ENCODE results near the gene POC1A.

DNA sequence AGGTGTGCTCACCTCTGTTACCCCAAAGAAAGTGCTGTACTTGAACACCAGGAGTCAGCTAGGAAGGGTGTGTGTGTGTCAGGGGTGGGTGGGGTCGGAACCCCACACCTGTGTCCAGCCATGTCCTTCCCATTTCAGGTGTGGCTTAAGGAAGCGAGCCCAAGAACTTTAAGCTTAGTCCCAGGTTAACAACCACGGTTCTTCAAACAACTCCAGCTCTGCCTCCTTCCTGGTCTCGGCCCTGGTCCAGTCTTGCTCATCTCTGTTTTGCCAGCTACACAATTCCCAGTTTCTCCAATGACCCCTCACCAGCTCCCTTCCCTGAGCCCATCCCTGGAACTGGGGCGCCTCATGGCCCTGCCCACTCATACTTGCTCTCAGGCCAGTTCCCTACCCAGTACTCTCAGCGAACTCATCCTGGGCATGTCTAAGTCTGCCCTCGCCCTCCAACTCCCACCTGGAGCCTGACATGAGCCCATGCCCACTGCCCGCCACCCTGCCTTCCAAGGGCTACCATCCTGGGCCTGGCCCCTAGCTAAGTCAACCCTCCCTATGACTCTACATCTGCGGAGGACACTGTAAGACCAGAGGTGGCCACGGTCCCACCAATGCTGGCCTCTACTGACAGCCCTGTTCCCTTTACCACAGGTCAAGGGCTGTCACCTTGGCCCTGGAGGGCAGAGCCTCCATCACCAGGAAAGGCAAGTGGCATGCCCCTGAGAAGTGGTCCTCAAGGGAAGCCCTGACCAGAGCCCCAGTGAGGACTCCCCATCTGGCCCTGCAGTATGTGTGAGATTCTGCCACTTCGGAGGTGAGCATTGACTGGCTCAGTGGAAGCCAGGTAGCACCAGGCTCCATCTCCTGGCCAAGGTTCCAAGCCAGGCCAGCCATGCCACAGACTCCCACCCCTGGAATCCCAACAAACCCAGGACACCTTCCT, 9.2 kb downstream of the POC1A start:
- TF ChIP-seq, protein P1, sequence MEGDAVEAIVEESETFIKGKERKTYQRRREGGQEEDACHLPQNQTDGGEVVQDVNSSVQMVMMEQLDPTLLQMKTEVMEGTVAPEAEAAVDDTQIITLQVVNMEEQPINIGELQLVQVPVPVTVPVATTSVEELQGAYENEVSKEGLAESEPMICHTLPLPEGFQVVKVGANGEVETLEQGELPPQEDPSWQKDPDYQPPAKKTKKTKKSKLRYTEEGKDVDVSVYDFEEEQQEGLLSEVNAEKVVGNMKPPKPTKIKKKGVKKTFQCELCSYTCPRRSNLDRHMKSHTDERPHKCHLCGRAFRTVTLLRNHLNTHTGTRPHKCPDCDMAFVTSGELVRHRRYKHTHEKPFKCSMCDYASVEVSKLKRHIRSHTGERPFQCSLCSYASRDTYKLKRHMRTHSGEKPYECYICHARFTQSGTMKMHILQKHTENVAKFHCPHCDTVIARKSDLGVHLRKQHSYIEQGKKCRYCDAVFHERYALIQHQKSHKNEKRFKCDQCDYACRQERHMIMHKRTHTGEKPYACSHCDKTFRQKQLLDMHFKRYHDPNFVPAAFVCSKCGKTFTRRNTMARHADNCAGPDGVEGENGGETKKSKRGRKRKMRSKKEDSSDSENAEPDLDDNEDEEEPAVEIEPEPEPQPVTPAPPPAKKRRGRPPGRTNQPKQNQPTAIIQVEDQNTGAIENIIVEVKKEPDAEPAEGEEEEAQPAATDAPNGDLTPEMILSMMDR (conservative IDR thresholded peaks at IDR 0.05), result no peak
- TF ChIP-seq EZH2 (IDR thresholded peaks at IDR 0.05; ENCODE audit: low read depth), result no peak

Measured in PC-9 (cell line).